Ectodermal cell (in vitro differentiated cells): Measurements from ENCODE around the gene HOXA10.

ENCODE experiments used
- H3K27ac ChIP-seq: 2 replicates; pipeline ENCODE4 v1.7.0; 2013; ENCODE audit warnings: mild to moderate bottlenecking, low read depth, low read length; ENCODE audit not compliant: insufficient read depth, poor library complexity, severe bottlenecking
- H3K27me3 ChIP-seq: 2 replicates; pipeline ENCODE4 v1.7.0; 2013; ENCODE audit warnings: mild to moderate bottlenecking, low read length; ENCODE audit not compliant: insufficient read depth, control insufficient read depth, poor library complexity, severe bottlenecking
- H3K36me3 ChIP-seq: one replicate; pipeline ENCODE4 v1.7.0; 2013; ENCODE audit warnings: low read length; ENCODE audit not compliant: control insufficient read depth, insufficient read depth
- H3K4me1 ChIP-seq: one replicate; pipeline ENCODE4 v1.7.0; 2013; ENCODE audit warnings: low read length; ENCODE audit not compliant: control insufficient read depth, insufficient read depth
- H3K4me3 ChIP-seq: 2 replicates; pipeline ENCODE4 v1.7.0; 2013; ENCODE audit warnings: low read depth, low read length, control low read depth; ENCODE audit not compliant: insufficient read depth
- H3K9me3 ChIP-seq: 2 replicates; pipeline ENCODE4 v1.7.0; 2013; ENCODE audit warnings: mild to moderate bottlenecking, low read length, moderate library complexity; ENCODE audit not compliant: control insufficient read depth
- WGBS, 2 experiments: methylation state at CpG; one replicate each; pipeline ENCODE4 v1.1.7; 2013; ENCODE audit warnings: missing lambda C conversion rate in 2 of 2; 5-methylcytosine and 5-hydroxymethylcytosine counted together

The HOXA10 gene

GRCh38 chr7:27177795-27178320 lies 3.7 kb upstream of the HOXA10 start:
- WGBS, 2 experiments = 28 to 31% methylated on average over 5 of the region's 5 CpGs
- Histone ChIP-seq H3K9me3 (no peaks in the 10 kb centered on the region), H3K4me3 (no peak overlapping the region), H3K27ac (no peak overlapping the region), H3K4me1 (no peaks in the 10 kb centered on the region), H3K27me3 (peaks cover 100% of the 10 kb centered on the region), H3K36me3 (no peaks in the 10 kb centered on the region)

- Histone ChIP-seq H3K27me3 (peaks cover 100% of the 10 kb centered on the region), H3K4me1 (no peaks in the 10 kb centered on the region), H3K27ac (no peak overlapping the region), H3K36me3 (no peaks in the 10 kb centered on the region), H3K9me3 (no peaks in the 10 kb centered on the region), H3K4me3 (no peak overlapping the region)
- WGBS, 2 experiments = 19 to 22% methylated on average over 22 of the region's 22 CpGs
These were observed 3.1 kb upstream of the HOXA10 start for GRCh38 chr7:27176962-27177794.

GRCh38 chr7:27176524-27176845 lies 2.4 kb upstream of the HOXA10 start:
- H3K9me3 ChIP-seq = no peaks in the 10 kb centered on the region
- WGBS, 2 experiments = 54 to 62% methylated on average over 3 of the region's 3 CpGs
- no peaks in the 10 kb centered on the region for H3K36me3 ChIP-seq
- peaks cover 100% of the 10 kb centered on the region for H3K27me3 ChIP-seq
- no peaks in the 10 kb centered on the region for H3K4me1 ChIP-seq
- no peak overlapping the region for H3K27ac ChIP-seq
- H3K4me3 ChIP-seq = no peak overlapping the region

GRCh38 chr7:27175626-27176523 lies 1.8 kb upstream of the HOXA10 start:
- Histone ChIP-seq H3K4me3 (no peak overlapping the region), H3K36me3 (no peaks in the 10 kb centered on the region), H3K9me3 (no peaks in the 10 kb centered on the region), H3K27me3 (peaks cover 100% of the 10 kb centered on the region), H3K4me1 (no peaks in the 10 kb centered on the region), H3K27ac (no peak overlapping the region)
- 8 to 10% methylated on average over 40 of the region's 40 CpGs for WGBS, 2 experiments

- Histone ChIP-seq H3K27me3 (peaks cover 100% of the 10 kb centered on the region), H3K27ac (no peak overlapping the region), H3K36me3 (no peaks in the 10 kb centered on the region), H3K4me1 (no peaks in the 10 kb centered on the region), H3K9me3 (no peaks in the 10 kb centered on the region), H3K4me3 (no peak overlapping the region)
- WGBS, 2 experiments = 20 to 22% methylated on average over 12 of the region's 12 CpGs
These were observed 930 bp upstream of the HOXA10 start for GRCh38 chr7:27174874-27175625.

GRCh38 chr7:27173511-27173955 lies 587 bp downstream of the HOXA10 start:
- no peaks in the 10 kb centered on the region for H3K9me3 ChIP-seq
- no peaks in the 10 kb centered on the region for H3K4me1 ChIP-seq
- no peaks in the 10 kb centered on the region for H3K36me3 ChIP-seq
- H3K4me3 ChIP-seq = no peak overlapping the region
- H3K27me3 ChIP-seq = peaks cover 100% of the 10 kb centered on the region
- H3K27ac ChIP-seq = no peak overlapping the region
- 1% methylated on average over 59 of the region's 59 CpGs for WGBS, 2 experiments

- H3K4me1 ChIP-seq = no peaks in the 10 kb centered on the region
- no peaks in the 10 kb centered on the region for H3K9me3 ChIP-seq
- no peak overlapping the region for H3K27ac ChIP-seq
- peaks cover 100% of the 10 kb centered on the region for H3K27me3 ChIP-seq
- 2% methylated on average over 58 of the region's 58 CpGs for WGBS, 2 experiments
- H3K36me3 ChIP-seq = no peaks in the 10 kb centered on the region
- no peak overlapping the region for H3K4me3 ChIP-seq
These were observed 1.2 kb downstream of the HOXA10 start for GRCh38 chr7:27172823-27173510.

GRCh38 chr7:27172315-27172774 lies 1.8 kb downstream of the HOXA10 start:
- Histone ChIP-seq H3K4me1 (no peaks in the 10 kb centered on the region), H3K27me3 (peaks cover 100% of the 10 kb centered on the region), H3K36me3 (no peaks in the 10 kb centered on the region), H3K9me3 (no peaks in the 10 kb centered on the region), H3K27ac (no peak overlapping the region), H3K4me3 (no peak overlapping the region)
- 9 to 12% methylated on average over 10 of the region's 10 CpGs for WGBS, 2 experiments

GRCh38 chr7:27171637-27172314 lies 2.3 kb downstream of the HOXA10 start:
- Histone ChIP-seq H3K27me3 (peaks cover 100% of the 10 kb centered on the region), H3K27ac (no peak overlapping the region)
- 6% methylated on average over 30 of the region's 30 CpGs for WGBS, 2 experiments

More at GRCh38 chr7:27171637-27172314, 2.3 kb downstream of the HOXA10 start:
- Histone ChIP-seq H3K4me1 (no peaks in the 10 kb centered on the region), H3K9me3 (no peaks in the 10 kb centered on the region), H3K36me3 (no peaks in the 10 kb centered on the region), H3K4me3 (no peak overlapping the region)
